Coronary artery (tissue), 2 donors: ENCODE results near the gene MIOX.

ENCODE experiments used
- DNase-seq: peaks from one replicate; pipeline ENCODE4 v3.0.0-alpha.2; 2017; ENCODE audit warnings: low spot score
- H3K27ac ChIP-seq, 2 donors: fragments of 200-600 bp; sonication (generic); one replicate each; pipeline ENCODE4 v1.5.1; 2016 to 2019
- H3K4me3 ChIP-seq: fragments of 200-600 bp; sonication (generic); 2 replicates; pipeline ENCODE4 v1.5.1; 2016; ENCODE audit warnings: mild to moderate bottlenecking, moderate library complexity
- CTCF ChIP-seq: fragments of 200-600 bp; sonication (generic); IDR thresholded peaks from one replicate; pipeline ENCODE4 v1.5.1; 2019; ENCODE audit warnings: antibody characterized with exemption

MIOX gene

GRCh38 chr22:50463188-50463900 lies 23.3 kb upstream of the MIOX start:
- Histone ChIP-seq H3K27ac (no peak overlapping the region), H3K4me3 (no peak overlapping the region)
- no peak for TF ChIP-seq CTCF
- no peak for DNase-seq

GRCh38 chr22:50464451-50464850 lies 22.2 kb upstream of the MIOX start:
- no peak for DNase-seq
- H3K27ac ChIP-seq: no peak overlapping the region
- no peak overlapping the region for H3K4me3 ChIP-seq
- no peak for TF ChIP-seq CTCF

- TF ChIP-seq CTCF: no peak
- Histone ChIP-seq H3K4me3 (no peak overlapping the region), H3K27ac (no peak overlapping the region)
- no peak for DNase-seq
Measured at GRCh38 chr22:50465066-50465930, 21.4 kb upstream of the MIOX start.

- no peak for DNase-seq
- H3K4me3 ChIP-seq: no peak overlapping the region
- no peak for TF ChIP-seq CTCF
- no peak overlapping the region for H3K27ac ChIP-seq
Measured at GRCh38 chr22:50467341-50467740, 19.3 kb upstream of the MIOX start.

- no peak for TF ChIP-seq CTCF
- Histone ChIP-seq H3K4me3 (no peak overlapping the region), H3K27ac (no peak overlapping the region)
- no peak for DNase-seq
Measured at GRCh38 chr22:50467773-50468440, 18.8 kb upstream of the MIOX start.

GRCh38 chr22:50468626-50469025 lies 18.0 kb upstream of the MIOX start:
- H3K4me3 ChIP-seq: no peak overlapping the region
- TF ChIP-seq CTCF: no peak
- no peak overlapping the region for H3K27ac ChIP-seq
- DNase-seq: no peak
